ENCODE measurements around the gene ITGB8. TPM values are rescaled to one million over a fixed set of nuclear protein-coding genes. Genes with fewer than 3 reads are reported as not detected.
"Not testable (repeated sequence)": the region's sequence is repeated elsewhere in the genome, so short reads cannot be mapped to it uniquely, and the experiment has no call there.

ITGB8 gene
- total RNA-seq, 1 experiment from 2014 or later = 1.9 TPM

GRCh38 chr7:20301311-20301939, 29.3 kb upstream of the ITGB8 start:
- Mint-ChIP-seq H3K4me3 (no peak overlapping the region), H3K9me3 (no peaks in the 10 kb centered on the region), H3K27me3 (ENCODE audit: low read depth) (peaks cover 4% of the 10 kb centered on the region; the same call in 1 of the 2 replicates), H3K27ac (no peak overlapping the region), H3K4me1 (peaks cover 15% of the 10 kb centered on the region), H3K36me3 (no peaks in the 10 kb centered on the region)
- no peak for ATAC-seq
- DNase-seq (ENCODE audit: low spot score) = no peak
- CTCF ChIA-PET = no interaction called here
- POLR2A ChIA-PET = no interaction called here
- TF ChIP-seq USF1 (CRISPR knock-in tag; IDR thresholded peaks at IDR 0.05) = no peak
- no peak for TF ChIP-seq SMAD3 (CRISPR knock-in tag; IDR thresholded peaks at IDR 0.05; ENCODE audit: borderline replicate concordance)

- H3K27me3 Mint-ChIP-seq (ENCODE audit: low read depth); CTCF ChIA-PET; H3K27ac Mint-ChIP-seq; H3K4me3 Mint-ChIP-seq; POLR2A ChIA-PET; DNase-seq (ENCODE audit: low spot score); ATAC-seq; H3K9me3 Mint-ChIP-seq; H3K36me3 Mint-ChIP-seq: not testable (repeated sequence)
- H3K4me1 Mint-ChIP-seq = peaks cover 24% of the 10 kb centered on the region
Measured at GRCh38 chr7:20302300-20302699, 28.4 kb upstream of the ITGB8 start.

- TF ChIP-seq ZBTB43 (CRISPR knock-in tag; IDR thresholded peaks at IDR 0.05) (no peak), ZNF219 (CRISPR knock-in tag; IDR thresholded peaks at IDR 0.05; ENCODE audit: borderline replicate concordance) (no peak), ETV6 (CRISPR knock-in tag; IDR thresholded peaks at IDR 0.05) (no peak), ZNF416 (CRISPR knock-in tag; IDR thresholded peaks at IDR 0.05) (no peak), FOXJ3 (CRISPR knock-in tag; IDR thresholded peaks at IDR 0.05; ENCODE audit: borderline replicate concordance) (no peak), KAT7 (CRISPR knock-in tag; IDR thresholded peaks at IDR 0.05; ENCODE audit: borderline replicate concordance) (no peak), MLX (CRISPR knock-in tag; IDR thresholded peaks at IDR 0.05) (no peak), ARID4B (CRISPR knock-in tag; IDR thresholded peaks at IDR 0.05; ENCODE audit: borderline replicate concordance) (no peak), ERG (CRISPR knock-in tag; IDR thresholded peaks at IDR 0.05) (no peak)
- no peak overlapping the region for H3K27ac Mint-ChIP-seq
- H3K27me3 Mint-ChIP-seq (ENCODE audit: low read depth) = peaks cover 8% of the 10 kb centered on the region; the same call in 1 of the 2 replicates
- ATAC-seq (no peak), DNase-seq (ENCODE audit: low spot score) (no peak)
- H3K36me3 Mint-ChIP-seq = no peaks in the 10 kb centered on the region
- no peaks in the 10 kb centered on the region for H3K9me3 Mint-ChIP-seq
- POLR2A ChIA-PET = no interaction called here
- H3K4me1 Mint-ChIP-seq = peaks cover 30% of the 10 kb centered on the region
- CTCF ChIA-PET = no interaction called here
- no peak overlapping the region for H3K4me3 Mint-ChIP-seq
Measured at GRCh38 chr7:20302891-20303290, 27.8 kb upstream of the ITGB8 start.
